Measurements from ENCODE around the gene EEF1AKMT3.

EEF1AKMT3 gene

GRCh38 chr12:57729321-57729844 is 43.0 kb upstream of the EEF1AKMT3 start:
- Histone ChIP-seq H3K27me3 (ENCODE audit: insufficient read depth, low read length, poor library complexity) (no peaks in the 10 kb centered on the region), H3K9me3 (ENCODE audit: insufficient read depth, low read length, severe bottlenecking) (no peaks in the 10 kb centered on the region), H3K36me3 (ENCODE audit: insufficient read depth, low read length) (peaks cover 72% of the 10 kb centered on the region), H3K27ac (ENCODE audit: low read length) (no peak overlapping the region), H3K4me2 (ENCODE audit: insufficient read depth, low read length) (no peak overlapping the region), H3K4me1 (ENCODE audit: insufficient read depth, low read length) (no peaks in the 10 kb centered on the region), H2AFZ (ENCODE audit: low read depth, low read length) (no peak overlapping the region), H3K79me2 (ENCODE audit: insufficient read depth, low read length) (no peaks in the 10 kb centered on the region), H3K4me3 (ENCODE audit: low read depth in 1 of 2, low read length in 2 of 2) (no peak overlapping the region), H4K20me1 (ENCODE audit: insufficient read depth, low read length) (no peaks in the 10 kb centered on the region; the same call in 1 of the 2 replicates), H3K9ac (ENCODE audit: low read depth, low read length) (no peak overlapping the region)
- DNase-seq (no peak), ATAC-seq (ENCODE audit: insufficient read depth, low read depth) (no peak)
- TF ChIP-seq EZH2 (IDR thresholded peaks at IDR 0.05; ENCODE audit: borderline replicate concordance, low read depth, low read length, severe bottlenecking) (no peak), CTCF (IDR thresholded peaks at IDR 0.05; ENCODE audit: borderline replicate concordance, extremely low read depth, low read length, poor library complexity, severe bottlenecking) (no peak)

- Histone ChIP-seq H2AFZ (ENCODE audit: low read depth, low read length) (no peak overlapping the region), H3K36me3 (ENCODE audit: insufficient read depth, low read length) (peaks cover 83% of the 10 kb centered on the region), H3K4me1 (ENCODE audit: insufficient read depth, low read length) (no peaks in the 10 kb centered on the region), H3K4me3 (ENCODE audit: low read depth in 1 of 2, low read length in 2 of 2) (no peak overlapping the region), H3K27me3 (ENCODE audit: insufficient read depth, low read length, poor library complexity) (no peaks in the 10 kb centered on the region), H3K27ac (ENCODE audit: low read length) (no peak overlapping the region), H3K9me3 (ENCODE audit: insufficient read depth, low read length, severe bottlenecking) (no peaks in the 10 kb centered on the region), H3K79me2 (ENCODE audit: insufficient read depth, low read length) (no peaks in the 10 kb centered on the region), H3K4me2 (ENCODE audit: insufficient read depth, low read length) (no peak overlapping the region), H3K9ac (ENCODE audit: low read depth, low read length) (no peak overlapping the region), H4K20me1 (ENCODE audit: insufficient read depth, low read length) (no peaks in the 10 kb centered on the region; the same call in 1 of the 2 replicates)
- ATAC-seq (ENCODE audit: insufficient read depth, low read depth) (no peak), DNase-seq (no peak)
- TF ChIP-seq CTCF (IDR thresholded peaks at IDR 0.05; ENCODE audit: borderline replicate concordance, extremely low read depth, low read length, poor library complexity, severe bottlenecking) = no peak
- no peak for TF ChIP-seq EZH2 (IDR thresholded peaks at IDR 0.05; ENCODE audit: borderline replicate concordance, low read depth, low read length, severe bottlenecking)
These were observed 41.9 kb upstream of the EEF1AKMT3 start for GRCh38 chr12:57730336-57731067.

GRCh38 chr12:57731411-57732080 is 40.9 kb upstream of the EEF1AKMT3 start:
- H3K27ac ChIP-seq (ENCODE audit: low read length) = no peak overlapping the region
- H2AFZ ChIP-seq (ENCODE audit: low read depth, low read length) = no peak overlapping the region
- no peak overlapping the region for H3K9ac ChIP-seq (ENCODE audit: low read depth, low read length)
- H3K4me2 ChIP-seq (ENCODE audit: insufficient read depth, low read length) = no peak overlapping the region
- H3K27me3 ChIP-seq (ENCODE audit: insufficient read depth, low read length, poor library complexity) = no peaks in the 10 kb centered on the region
- peaks cover 77% of the 10 kb centered on the region for H3K36me3 ChIP-seq (ENCODE audit: insufficient read depth, low read length)
- no peaks in the 10 kb centered on the region for H3K4me1 ChIP-seq (ENCODE audit: insufficient read depth, low read length)
- ATAC-seq (ENCODE audit: insufficient read depth, low read depth) = no peak
- H3K4me3 ChIP-seq (ENCODE audit: low read depth in 1 of 2, low read length in 2 of 2) = no peak overlapping the region
- H4K20me1 ChIP-seq (ENCODE audit: insufficient read depth, low read length) = peaks cover 2% of the 10 kb centered on the region; the same call in 1 of the 2 replicates
- H3K9me3 ChIP-seq (ENCODE audit: insufficient read depth, low read length, severe bottlenecking) = no peaks in the 10 kb centered on the region
- TF ChIP-seq EZH2 (IDR thresholded peaks at IDR 0.05; ENCODE audit: borderline replicate concordance, low read depth, low read length, severe bottlenecking) = no peak
- TF ChIP-seq CTCF (IDR thresholded peaks at IDR 0.05; ENCODE audit: borderline replicate concordance, extremely low read depth, low read length, poor library complexity, severe bottlenecking) = no peak
- 0 out of 2 replicates have a peak, but pooled peaks cover 2% of the 10 kb centered on the region for H3K79me2 ChIP-seq (ENCODE audit: insufficient read depth, low read length)
- no peak for DNase-seq

All from DND-41 (cell line).